Upper lobe of left lung (tissue), 4 donors: ENCODE measurements around the gene SMYD3.

Source experiments
- CTCF ChIP-seq, 6 experiments: fragments of 450-650 bp in 4 of 6; fragments of 200-600 bp in 2 of 6; sonication (generic) in 2 of 6; IDR thresholded peaks; one replicate each; pipeline ENCODE4 v1.5.1; 2016 to 2019; ENCODE audit warnings: antibody characterized with exemption in 6 of 6
- POLR2A ChIP-seq, 4 donors: fragments of 450-650 bp; IDR thresholded peaks; one replicate each; pipeline ENCODE4 v1.5.1; 2016 to 2017; ENCODE audit warnings: antibody characterized with exemption in 4 of 4, mild to moderate bottlenecking in 2 of 4

- TF ChIP-seq CTCF (IDR thresholded peaks at IDR 0.05) (no peak), POLR2A (IDR thresholded peaks at IDR 0.05) (no peak)
Measured at GRCh38 chr1:245701631-245702030, 805.4 kb downstream of the SMYD3 start.
